GM10248 (cell line): ENCODE measurements around the gene SPECC1.

Experiments
- CTCF ChIA-PET: fragments of 300-600 bp; sonication (Branson Sonifier 250); formaldehyde crosslinking; extraction: SDS; loops from one replicate; lab custom pipeline; 2021; ENCODE audit warnings: antibody characterized with exemption; lab: Yijun Ruan, JAX
- POLR2A ChIA-PET: fragments of 350-650 bp; sonication (Branson Sonifier 250); formaldehyde crosslinking; extraction: SDS; loops from one replicate; lab custom pipeline; 2020; ENCODE audit warnings: antibody characterized with exemption; lab: Yijun Ruan, JAX
- DNase-seq: peaks from one replicate; pipeline ENCODE4 v3.0.0; 2012; ENCODE audit errors: extremely low spot score
- TF ChIP-seq, protein P1 (sequence below): IDR thresholded peaks from 2 replicates; pipeline ENCODE4 v1.5.1; 2012; ENCODE audit warnings: mild to moderate bottlenecking, low read depth; ENCODE audit errors: extremely low read depth, missing control alignments, control extremely low read depth

Gene SPECC1

DNA sequence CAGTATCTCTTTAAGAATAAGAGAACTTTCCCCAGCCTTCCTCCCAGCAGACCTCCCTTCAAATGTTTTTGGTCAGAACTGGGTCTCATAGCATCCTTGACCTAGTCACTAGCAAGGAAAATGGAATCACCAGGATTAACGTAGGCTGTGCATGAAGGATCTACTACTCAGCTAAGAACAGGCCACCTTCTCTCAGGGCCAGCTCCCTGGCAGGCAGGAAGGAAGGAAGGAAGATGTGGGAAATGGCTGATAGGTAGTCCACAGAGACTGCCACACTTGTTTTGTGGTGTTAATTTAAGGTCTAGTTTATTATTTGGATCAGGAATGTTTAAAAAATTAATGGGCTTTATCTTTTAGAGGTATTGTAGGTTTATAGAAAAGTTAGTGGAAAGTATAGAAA, 136.4 kb downstream of the SPECC1 start:
- DNase-seq: no peak
- POLR2A ChIA-PET: no interaction called here
- TF ChIP-seq, protein P1, sequence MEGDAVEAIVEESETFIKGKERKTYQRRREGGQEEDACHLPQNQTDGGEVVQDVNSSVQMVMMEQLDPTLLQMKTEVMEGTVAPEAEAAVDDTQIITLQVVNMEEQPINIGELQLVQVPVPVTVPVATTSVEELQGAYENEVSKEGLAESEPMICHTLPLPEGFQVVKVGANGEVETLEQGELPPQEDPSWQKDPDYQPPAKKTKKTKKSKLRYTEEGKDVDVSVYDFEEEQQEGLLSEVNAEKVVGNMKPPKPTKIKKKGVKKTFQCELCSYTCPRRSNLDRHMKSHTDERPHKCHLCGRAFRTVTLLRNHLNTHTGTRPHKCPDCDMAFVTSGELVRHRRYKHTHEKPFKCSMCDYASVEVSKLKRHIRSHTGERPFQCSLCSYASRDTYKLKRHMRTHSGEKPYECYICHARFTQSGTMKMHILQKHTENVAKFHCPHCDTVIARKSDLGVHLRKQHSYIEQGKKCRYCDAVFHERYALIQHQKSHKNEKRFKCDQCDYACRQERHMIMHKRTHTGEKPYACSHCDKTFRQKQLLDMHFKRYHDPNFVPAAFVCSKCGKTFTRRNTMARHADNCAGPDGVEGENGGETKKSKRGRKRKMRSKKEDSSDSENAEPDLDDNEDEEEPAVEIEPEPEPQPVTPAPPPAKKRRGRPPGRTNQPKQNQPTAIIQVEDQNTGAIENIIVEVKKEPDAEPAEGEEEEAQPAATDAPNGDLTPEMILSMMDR: no peak
- CTCF ChIA-PET: no interaction called here

DNA sequence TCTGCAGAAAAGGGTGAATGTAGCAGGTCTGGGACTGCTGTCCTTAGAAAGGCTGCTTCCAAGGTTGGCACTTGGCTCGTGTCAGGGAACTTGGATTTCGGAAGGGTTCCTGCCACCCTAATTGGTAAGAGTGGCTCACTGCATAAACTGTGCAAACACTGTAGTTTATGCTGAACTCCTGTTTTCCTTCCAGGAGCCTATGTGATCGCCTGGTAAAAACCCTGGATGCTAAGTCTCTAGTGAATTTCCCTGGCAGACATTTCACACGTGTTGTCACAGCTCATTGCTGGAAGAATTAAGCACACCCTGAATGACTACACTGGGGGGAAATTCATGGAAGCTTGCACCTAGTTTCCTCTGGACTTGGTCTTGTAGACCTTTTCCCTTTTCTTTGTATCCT, 140.1 kb downstream of the SPECC1 start:
- TF ChIP-seq, protein P1: no peak
- POLR2A ChIA-PET: no interaction called here
- CTCF ChIA-PET: interaction anchor here (1.6 kb wide), 1 partner anchor 33 kb away, joined by 3 read pairs; no protein-coding TSS in a partner anchor
- DNase-seq: no peak

DNA sequence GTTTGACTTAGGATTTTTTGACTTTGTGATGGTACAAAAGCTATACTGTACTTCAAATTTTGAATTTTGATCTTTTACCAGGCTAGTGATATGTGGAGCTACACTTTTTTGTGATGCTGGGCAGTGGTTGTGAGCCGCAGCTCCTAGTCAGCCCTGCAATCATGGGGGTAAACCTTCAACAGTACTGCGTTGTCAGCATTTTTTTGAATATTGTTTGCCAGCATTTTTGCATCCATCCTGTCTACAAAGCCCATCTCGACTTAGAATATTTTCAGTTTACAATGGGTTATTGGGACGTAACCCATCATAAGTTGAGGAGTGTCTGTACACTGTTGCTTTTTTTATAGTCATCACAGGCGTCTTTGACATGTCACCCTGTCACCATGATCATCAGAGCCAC, 142.0 kb downstream of the SPECC1 start:
- CTCF ChIA-PET: interaction anchor here (0.7 to 1.9 kb wide), 2 partner anchors 14 to 31 kb away, joined by 3 to 5 read pairs; no protein-coding TSS in a partner anchor

DNA sequence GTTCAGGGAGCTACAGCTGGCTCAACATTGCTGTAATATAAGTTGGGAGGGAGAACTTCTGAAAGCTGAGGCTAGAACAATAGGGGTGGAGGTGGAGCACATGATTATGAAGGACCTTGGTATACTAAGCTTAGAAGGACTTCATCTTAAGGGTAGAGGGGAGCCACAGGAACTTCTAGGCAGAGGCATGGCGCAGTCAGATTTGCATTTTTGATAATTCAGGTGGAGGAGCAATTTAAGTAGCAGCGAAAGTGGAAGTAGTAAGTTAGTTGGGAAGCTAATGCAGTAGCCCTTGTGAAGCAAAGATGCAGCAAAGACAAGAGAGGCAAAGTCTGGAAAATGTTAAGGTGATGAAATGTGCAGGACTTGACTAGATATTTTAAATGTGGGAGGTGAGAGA, 144.1 kb downstream of the SPECC1 start:
- peak; percentile 25 for DNase-seq
- TF ChIP-seq, protein P1: no peak
- ChIA-PET POLR2A (no interaction called here), CTCF (interaction anchor here (1.0 kb wide), 1 partner anchor 15 kb away, joined by 3 read pairs; no protein-coding TSS in a partner anchor)

More for the DNA sequence above, 142.0 kb downstream of the SPECC1 start:
- POLR2A ChIA-PET: no interaction called here
- TF ChIP-seq, protein P1: no peak
- DNase-seq: no peak

DNA sequence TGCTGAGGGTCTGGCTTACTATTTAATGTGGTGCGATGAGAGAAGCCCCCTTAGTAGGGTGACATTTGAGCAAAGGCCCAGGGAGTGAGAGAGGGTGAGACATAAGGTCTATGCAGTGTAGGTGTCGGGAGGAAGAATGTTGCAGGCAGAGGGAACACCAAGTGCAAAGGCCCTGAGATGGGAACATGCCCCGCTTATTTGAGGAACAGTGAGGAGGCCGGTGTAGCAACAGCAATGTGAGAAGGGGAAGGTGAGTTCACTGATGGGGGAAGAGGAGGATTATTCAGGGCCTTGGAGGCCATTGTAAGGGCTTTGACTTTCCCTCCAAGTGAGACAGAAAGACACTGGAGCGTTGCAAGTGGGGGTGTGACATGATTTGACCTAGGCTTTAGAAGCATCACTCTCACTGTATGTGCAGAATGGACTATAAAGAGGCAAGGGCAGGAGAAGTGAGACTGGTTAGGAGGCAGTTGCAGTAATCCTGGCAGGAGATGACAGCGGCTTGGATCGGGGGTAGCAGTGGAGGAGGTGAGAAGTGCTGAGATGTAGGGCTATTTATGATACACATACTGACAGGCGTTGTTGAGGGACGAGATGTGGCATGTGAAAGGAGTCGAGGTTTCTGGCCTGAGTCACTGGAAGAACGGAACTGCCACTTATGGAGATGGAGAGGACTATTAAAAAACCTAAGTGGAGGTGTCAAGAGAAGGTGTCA, 145.3 kb downstream of the SPECC1 start:
- no peak for DNase-seq
- ChIA-PET POLR2A (no interaction called here), CTCF (no interaction called here)
- TF ChIP-seq, protein P1: no peak

DNA sequence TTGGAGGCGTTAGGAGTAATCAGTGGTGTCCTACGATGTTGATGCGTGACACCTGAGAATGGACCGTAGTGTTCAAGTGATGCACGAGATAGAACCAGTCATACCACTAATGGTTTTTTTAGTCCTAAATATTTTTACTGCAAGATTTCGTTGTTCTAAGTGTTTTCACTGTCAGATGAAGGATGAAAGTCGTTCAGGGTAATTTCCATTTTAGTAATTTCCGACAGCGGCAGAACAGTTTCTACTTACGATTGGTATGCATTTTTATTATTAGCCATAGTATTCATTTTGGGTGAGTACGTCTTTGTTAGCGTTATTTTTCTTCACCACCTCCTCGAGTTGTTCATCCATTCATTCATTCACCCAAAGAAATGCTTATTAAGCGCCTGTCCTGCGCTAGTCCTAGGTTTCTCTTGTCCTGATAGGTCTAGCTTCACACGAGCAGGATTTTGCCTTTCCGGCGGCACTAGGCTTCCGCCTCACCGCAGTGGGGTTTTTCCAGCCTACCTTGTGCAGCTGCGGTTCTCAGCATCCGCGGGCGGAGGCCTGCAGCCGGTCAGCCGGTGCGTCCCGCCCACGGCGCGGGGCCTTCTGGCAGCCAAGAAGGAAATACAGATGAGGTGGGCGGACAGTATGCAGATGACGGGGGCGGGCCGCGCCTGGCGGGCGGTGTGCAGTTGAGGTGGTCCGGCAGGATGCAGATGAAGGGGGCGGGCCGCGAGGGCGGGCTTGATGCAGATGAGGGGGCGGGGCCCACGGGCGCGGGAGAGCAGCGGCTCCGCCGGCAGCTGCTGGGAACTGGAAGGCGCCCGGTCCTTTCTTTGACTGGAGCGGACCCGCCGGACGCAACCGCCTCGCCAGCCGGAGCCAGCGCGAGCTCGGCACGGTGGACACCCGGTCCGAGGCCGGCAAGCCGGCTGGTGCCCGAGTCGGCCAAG, 146.4 kb downstream of the SPECC1 start:
- TF ChIP-seq, protein P1: no peak
- peak; percentile 97 for DNase-seq
- ChIA-PET POLR2A (interaction anchor here (0.7 kb wide), 2 partner anchors 34 to 36 kb away, joined by 3 to 4 read pairs; no protein-coding TSS in a partner anchor), CTCF (interaction anchor here (1.0 kb wide), 2 partner anchors 11 to 34 kb away, joined by 3 read pairs; no protein-coding TSS in a partner anchor)
